Measurements from ENCODE around the gene WIZ. TPM values are rescaled to one million over a fixed set of nuclear protein-coding genes. Genes with fewer than 3 reads are reported as not detected.
"Not testable (repeated sequence)": the region's sequence is repeated elsewhere in the genome, so short reads cannot be mapped to it uniquely, and the experiment has no call there.

WIZ gene, protein sequence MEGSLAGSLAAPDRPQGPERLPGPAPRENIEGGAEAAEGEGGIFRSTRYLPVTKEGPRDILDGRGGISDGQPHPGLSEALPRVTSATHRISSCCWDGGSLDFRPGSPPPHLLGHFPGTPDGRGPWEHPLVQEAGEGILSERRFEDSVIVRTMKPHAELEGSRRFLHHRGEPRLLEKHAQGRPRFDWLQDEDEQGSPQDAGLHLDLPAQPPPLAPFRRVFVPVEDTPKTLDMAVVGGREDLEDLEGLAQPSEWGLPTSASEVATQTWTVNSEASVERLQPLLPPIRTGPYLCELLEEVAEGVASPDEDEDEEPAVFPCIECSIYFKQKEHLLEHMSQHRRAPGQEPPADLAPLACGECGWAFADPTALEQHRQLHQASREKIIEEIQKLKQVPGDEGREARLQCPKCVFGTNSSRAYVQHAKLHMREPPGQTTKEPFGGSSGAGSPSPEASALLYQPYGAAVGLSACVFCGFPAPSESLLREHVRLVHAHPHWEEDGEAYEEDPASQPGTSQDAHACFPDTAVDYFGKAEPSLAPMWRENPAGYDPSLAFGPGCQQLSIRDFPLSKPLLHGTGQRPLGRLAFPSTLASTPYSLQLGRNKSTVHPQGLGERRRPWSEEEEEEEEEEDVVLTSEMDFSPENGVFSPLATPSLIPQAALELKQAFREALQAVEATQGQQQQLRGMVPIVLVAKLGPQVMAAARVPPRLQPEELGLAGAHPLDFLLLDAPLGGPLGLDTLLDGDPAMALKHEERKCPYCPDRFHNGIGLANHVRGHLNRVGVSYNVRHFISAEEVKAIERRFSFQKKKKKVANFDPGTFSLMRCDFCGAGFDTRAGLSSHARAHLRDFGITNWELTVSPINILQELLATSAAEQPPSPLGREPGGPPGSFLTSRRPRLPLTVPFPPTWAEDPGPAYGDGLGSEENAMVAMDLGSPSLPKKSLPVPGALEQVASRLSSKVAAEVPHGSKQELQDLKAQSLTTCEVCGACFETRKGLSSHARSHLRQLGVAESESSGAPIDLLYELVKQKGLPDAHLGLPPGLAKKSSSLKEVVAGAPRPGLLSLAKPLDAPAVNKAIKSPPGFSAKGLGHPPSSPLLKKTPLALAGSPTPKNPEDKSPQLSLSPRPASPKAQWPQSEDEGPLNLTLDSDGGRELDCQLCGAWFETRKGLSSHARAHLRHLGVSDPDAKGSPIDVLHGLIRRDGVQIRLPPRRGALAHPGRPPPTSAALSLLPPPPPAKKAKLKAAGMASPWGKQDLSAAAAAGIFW (N-terminal part only)
- total RNA-seq = 10 to 100 TPM; 18.2 to 21.4 TPM

DNA sequence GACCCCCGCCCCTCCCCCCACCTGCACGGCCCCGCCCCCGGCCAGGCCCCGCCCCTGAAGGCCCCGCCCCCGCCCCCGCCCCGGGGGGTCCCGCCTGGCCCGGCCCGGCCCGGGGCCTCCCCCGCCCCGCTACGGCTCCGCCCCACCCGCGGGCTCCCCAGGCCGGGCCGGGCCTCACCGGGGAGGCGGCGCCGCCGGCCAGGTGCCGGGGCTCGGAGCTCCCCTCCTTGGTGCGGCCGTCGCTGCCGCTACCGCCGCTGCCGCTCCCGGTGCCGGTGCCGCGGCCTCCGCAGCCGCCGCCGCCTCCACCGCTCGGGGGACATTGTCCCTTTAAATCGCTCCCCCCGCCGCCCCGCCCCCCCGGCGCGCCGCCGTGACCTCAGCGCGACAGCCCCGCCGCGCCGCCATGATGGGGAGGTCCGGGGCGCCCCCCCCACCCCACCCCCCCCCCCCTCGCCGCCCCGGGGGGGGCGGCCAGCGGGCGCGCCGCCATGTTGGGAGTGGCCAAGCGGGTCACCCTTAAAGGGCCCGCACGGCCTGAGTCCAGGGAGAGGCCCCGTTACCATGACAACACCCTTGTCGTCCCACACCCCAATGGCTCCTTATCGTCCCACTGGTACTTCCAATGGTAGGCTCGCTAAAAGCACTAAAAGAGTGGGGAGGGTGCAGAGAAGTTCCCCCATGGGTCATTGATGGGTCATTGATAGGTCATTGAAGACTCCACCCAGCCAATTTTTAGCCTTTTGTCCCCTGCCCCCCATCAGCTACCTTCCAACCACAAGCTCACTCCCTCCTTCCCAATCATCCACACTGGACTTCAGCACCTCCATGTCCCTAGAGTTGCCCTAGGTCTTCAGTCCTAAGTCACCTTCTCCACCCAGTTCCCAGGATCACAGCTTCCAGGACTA, at the start of gene WIZ:
TSS of gene WIZ (minus strand) at position 337 of the 908 bp plus-strand sequence. CDS start 1,649 bp downstream, outside the sequence.
- Mint-ChIP-seq H3K4me3 (peak within 1 kb of the TSS; percentile 62), H3K36me3 (peaks cover 34% of the 10 kb centered on the region), H3K27me3 (no peaks in the 10 kb centered on the region), H3K4me1 (ENCODE audit: low read depth) (peaks cover 14% of the 10 kb centered on the region), H3K27ac (peak within 1 kb of the TSS; percentile 81), H3K9me3 (no peaks in the 10 kb centered on the region)
- ChIA-PET CTCF (interaction anchor here (0.9 to 2.9 kb wide), 3 partner anchors 14 to 106 kb away, joined by 3 to 11 read pairs (median 8); partner anchors contain the start of gene AKAP8L), POLR2A (interaction anchor here (0.7 to 0.8 kb wide), 2 partner anchors 15 to 17 kb away, joined by 3 to 4 read pairs; partner anchors contain the start of gene RASAL3)
- DNase-seq = peak; percentile 88
- intact Hi-C loops (cut with micrococcal nuclease) = loop anchor here (2.0 kb wide), 1 partner anchor 17 kb away; no protein-coding TSS in a partner anchor

DNA sequence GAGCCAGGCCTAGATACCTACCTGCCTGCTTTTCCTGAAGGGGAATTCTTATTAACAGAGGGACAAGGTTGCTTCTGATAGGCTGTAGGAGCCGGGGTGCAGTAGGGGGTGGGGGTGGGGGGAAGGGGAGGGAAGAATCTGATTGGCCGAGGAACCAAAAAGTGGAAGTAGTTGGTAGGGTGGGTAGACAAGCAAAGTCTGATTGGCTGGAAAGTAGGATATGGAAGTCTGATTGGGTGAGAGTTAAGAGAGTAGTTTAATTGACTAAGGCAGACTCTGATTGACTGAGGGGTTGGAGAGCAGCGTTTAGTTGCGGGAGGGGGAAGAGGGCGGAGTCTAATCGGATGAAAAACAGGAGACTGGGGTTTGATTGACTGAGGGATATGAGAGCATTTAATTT, 49.2 kb upstream of the WIZ start:
- H3K4me3 Mint-ChIP-seq = no peak overlapping the region
- peak; percentile 22 for DNase-seq
- POLR2A ChIA-PET = no interaction called here
- no peaks in the 10 kb centered on the region for H3K27me3 Mint-ChIP-seq
- CTCF ChIA-PET = no interaction called here
- H3K36me3 Mint-ChIP-seq = no peaks in the 10 kb centered on the region
- intact Hi-C loops (cut with micrococcal nuclease) = no loop called here
- peaks cover 7% of the 10 kb centered on the region for H3K4me1 Mint-ChIP-seq (ENCODE audit: low read depth)
- H3K27ac Mint-ChIP-seq = no peak overlapping the region
- no peaks in the 10 kb centered on the region for H3K9me3 Mint-ChIP-seq

GRCh38 chr19:15498156-15498858, 48.6 kb upstream of the WIZ start:
- DNase-seq = no peak
- H3K36me3 Mint-ChIP-seq = no peaks in the 10 kb centered on the region
- H3K9me3 Mint-ChIP-seq = no peaks in the 10 kb centered on the region
- H3K4me1 Mint-ChIP-seq (ENCODE audit: low read depth) = peaks cover 7% of the 10 kb centered on the region
- POLR2A ChIA-PET = no interaction called here
- H3K27ac Mint-ChIP-seq = no peak overlapping the region
- intact Hi-C loops (cut with micrococcal nuclease) = no loop called here
- no peaks in the 10 kb centered on the region for H3K27me3 Mint-ChIP-seq
- CTCF ChIA-PET = no interaction called here
- H3K4me3 Mint-ChIP-seq = no peak overlapping the region

DNA sequence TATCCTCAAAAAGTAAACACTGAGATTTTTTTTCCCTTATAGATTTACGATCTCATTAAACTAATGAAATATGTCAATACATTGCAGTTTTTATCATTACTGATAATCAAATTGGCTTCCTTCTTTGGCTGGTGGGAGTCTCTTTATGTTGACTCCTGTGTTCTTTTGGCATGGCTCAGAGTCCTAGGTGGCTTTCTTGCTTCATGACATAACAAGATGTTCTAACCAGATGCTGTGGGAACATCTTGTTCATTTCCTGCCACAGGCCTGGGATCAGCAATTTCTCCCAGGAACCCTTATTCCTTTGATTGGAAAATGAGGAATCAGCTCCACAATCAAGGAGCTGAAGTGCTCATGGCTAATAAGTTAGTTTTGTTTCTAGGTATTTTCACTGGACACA, 45.4 kb upstream of the WIZ start:
- no peak for DNase-seq
- intact Hi-C loops (cut with micrococcal nuclease) = no loop called here
- Mint-ChIP-seq H3K27me3 (no peaks in the 10 kb centered on the region), H3K4me3 (no peak overlapping the region), H3K36me3 (no peaks in the 10 kb centered on the region), H3K4me1 (ENCODE audit: low read depth) (peaks cover 7% of the 10 kb centered on the region), H3K27ac (no peak overlapping the region), H3K9me3 (no peaks in the 10 kb centered on the region)
- POLR2A ChIA-PET = no interaction called here
- CTCF ChIA-PET = interaction anchor here (0.6 kb wide), 1 partner anchor 73 kb away, joined by 5 read pairs; no protein-coding TSS in a partner anchor

GRCh38 chr19:15488489-15489226, 38.9 kb upstream of the WIZ start:
- CTCF ChIA-PET = no interaction called here
- intact Hi-C loops (cut with micrococcal nuclease) = no loop called here
- DNase-seq = no peak
- H3K4me3 Mint-ChIP-seq = no peak overlapping the region
- peaks cover 7% of the 10 kb centered on the region for H3K9me3 Mint-ChIP-seq
- H3K36me3 Mint-ChIP-seq = no peaks in the 10 kb centered on the region
- H3K4me1 Mint-ChIP-seq (ENCODE audit: low read depth) = peaks cover 6% of the 10 kb centered on the region
- no peak overlapping the region for H3K27ac Mint-ChIP-seq
- POLR2A ChIA-PET = no interaction called here
- H3K27me3 Mint-ChIP-seq = no peaks in the 10 kb centered on the region

GRCh38 chr19:15487038-15487437, 37.3 kb upstream of the WIZ start:
- H3K36me3 Mint-ChIP-seq = no peaks in the 10 kb centered on the region
- intact Hi-C loops (cut with micrococcal nuclease) = no loop called here
- ChIA-PET POLR2A (no interaction called here), CTCF (no interaction called here)
- no peak overlapping the region for H3K4me3 Mint-ChIP-seq
- DNase-seq = no peak
- peaks cover 7% of the 10 kb centered on the region for H3K9me3 Mint-ChIP-seq
- H3K27ac Mint-ChIP-seq = no peak overlapping the region
- H3K4me1 Mint-ChIP-seq (ENCODE audit: low read depth) = peaks cover 12% of the 10 kb centered on the region
- no peaks in the 10 kb centered on the region for H3K27me3 Mint-ChIP-seq

- peaks cover 12% of the 10 kb centered on the region for H3K4me1 Mint-ChIP-seq (ENCODE audit: low read depth)
- DNase-seq; H3K27ac Mint-ChIP-seq; intact Hi-C loops (cut with micrococcal nuclease); H3K9me3 Mint-ChIP-seq; CTCF ChIA-PET; H3K27me3 Mint-ChIP-seq; POLR2A ChIA-PET; H3K36me3 Mint-ChIP-seq; H3K4me3 Mint-ChIP-seq: not testable (repeated sequence)
Observed at GRCh38 chr19:15485768-15486167, 36.0 kb upstream of the WIZ start.

GRCh38 chr19:15480996-15481395, 31.2 kb upstream of the WIZ start:
- DNase-seq; H3K27ac Mint-ChIP-seq; intact Hi-C loops (cut with micrococcal nuclease); H3K36me3 Mint-ChIP-seq; H3K9me3 Mint-ChIP-seq; H3K4me3 Mint-ChIP-seq; H3K27me3 Mint-ChIP-seq: not testable (repeated sequence)
- ChIA-PET CTCF (interaction anchor here (2.2 kb wide), 1 partner anchor 74 kb away, joined by 9 read pairs; no protein-coding TSS in a partner anchor), POLR2A (interaction anchor here (0.7 to 0.9 kb wide), 2 partner anchors 11 to 14 kb away, joined by 3 read pairs; no protein-coding TSS in a partner anchor)
- H3K4me1 Mint-ChIP-seq (ENCODE audit: low read depth) = peaks cover 16% of the 10 kb centered on the region

GRCh38 chr19:15479391-15480345, 29.9 kb upstream of the WIZ start, which contains the start of gene PGLYRP2:
Gene PGLYRP2, minus strand, starts transcription at chr19:15479501. Its CDS starts 130 bp downstream, at chr19:15479371.
- CTCF ChIA-PET = interaction anchor here (0.7 to 2.2 kb wide), 4 partner anchors 12 to 76 kb away, joined by 3 to 9 read pairs (median 3); no protein-coding TSS in a partner anchor
- intact Hi-C loops (cut with micrococcal nuclease) = no loop called here
- no peaks in the 10 kb centered on the region for H3K36me3 Mint-ChIP-seq
- no peak for DNase-seq
- POLR2A ChIA-PET = no interaction called here
- H3K27me3 Mint-ChIP-seq = no peaks in the 10 kb centered on the region
- no peaks in the 10 kb centered on the region for H3K9me3 Mint-ChIP-seq
- H3K4me1 Mint-ChIP-seq (ENCODE audit: low read depth) = peaks cover 16% of the 10 kb centered on the region
- no peak within 1 kb of the TSS for H3K4me3 Mint-ChIP-seq
- H3K27ac Mint-ChIP-seq = no peak within 1 kb of the TSS
